ENCODE data around the gene FRS3. TPM values are rescaled to one million over a fixed set of nuclear protein-coding genes. Genes with fewer than 3 reads are reported as not detected.

Gene FRS3
- total RNA-seq, 2 donors from 2014 or later = 4.0 to 4.2 TPM

DNA sequence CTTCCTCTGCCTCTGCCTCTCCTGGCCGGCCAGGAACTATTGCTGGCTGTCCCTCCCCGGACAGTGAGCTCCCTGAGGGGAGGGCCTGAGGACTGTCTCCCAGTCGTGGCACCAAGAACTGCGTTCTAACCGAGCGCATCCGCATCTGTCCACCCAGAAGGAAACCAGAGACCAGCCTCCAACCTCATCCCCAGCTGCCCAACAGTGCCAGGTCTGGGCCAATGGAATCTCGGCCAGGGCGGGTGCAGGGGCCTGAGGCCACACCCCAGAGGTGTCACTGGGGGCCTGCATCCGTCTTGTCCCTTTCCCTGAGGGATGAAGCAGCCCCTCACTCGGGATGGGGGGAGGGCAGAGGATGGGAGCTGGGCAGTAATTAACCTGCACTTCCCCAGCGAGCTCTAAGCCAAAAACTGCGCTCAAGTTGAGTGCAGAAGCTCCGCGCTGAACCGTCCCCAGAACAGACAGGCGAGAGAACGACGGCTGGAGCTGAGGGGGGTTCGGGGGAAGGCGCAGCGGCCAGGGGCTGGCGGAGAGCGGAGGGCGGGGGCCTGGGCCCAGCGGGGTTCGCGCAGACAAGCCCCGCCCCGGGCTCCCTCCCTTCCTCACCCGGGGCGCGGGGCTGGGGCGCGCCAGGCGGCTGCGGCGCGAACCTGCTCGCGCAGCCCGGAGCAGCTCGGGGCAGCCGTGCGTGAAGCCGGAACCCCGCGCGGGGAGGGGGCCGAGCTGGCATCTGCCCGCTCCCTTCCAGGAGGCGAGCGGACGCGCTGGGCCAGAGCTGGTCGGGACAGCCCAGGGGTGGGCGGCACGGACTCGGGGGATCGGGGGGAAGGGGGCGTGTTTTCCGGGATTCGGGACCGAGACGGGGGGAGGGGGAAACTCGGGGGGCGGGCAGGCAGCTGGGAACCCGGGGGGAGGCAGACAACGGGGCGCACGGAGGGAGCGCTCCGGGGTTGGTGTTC lies 45.7 kb downstream of the FRS3 start:
- intact Hi-C loops (cut with DNase I) = no loop called here
- DNase-seq (ENCODE audit: low spot score) = peak; percentile 90

DNA sequence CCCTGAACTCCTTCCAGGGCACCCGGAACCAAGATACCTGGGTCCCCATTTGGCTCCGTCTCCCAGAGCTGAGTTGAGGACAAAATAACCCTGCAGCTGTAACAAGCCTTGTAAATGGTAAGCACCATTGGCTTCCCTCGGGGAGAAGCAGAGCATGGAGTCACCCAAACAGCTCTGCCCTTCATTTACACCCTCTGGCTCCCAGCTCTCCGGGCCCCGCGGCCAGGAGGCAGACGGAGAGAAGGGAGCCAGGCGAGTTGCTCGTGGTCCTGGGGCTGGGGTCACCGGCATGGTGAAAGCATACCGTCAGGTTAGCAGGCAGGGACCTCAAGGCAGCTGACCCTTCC lies 46.4 kb downstream of the FRS3 start:
- DNase-seq (ENCODE audit: low spot score) = no peak
- intact Hi-C loops (cut with DNase I) = no loop called here

DNA sequence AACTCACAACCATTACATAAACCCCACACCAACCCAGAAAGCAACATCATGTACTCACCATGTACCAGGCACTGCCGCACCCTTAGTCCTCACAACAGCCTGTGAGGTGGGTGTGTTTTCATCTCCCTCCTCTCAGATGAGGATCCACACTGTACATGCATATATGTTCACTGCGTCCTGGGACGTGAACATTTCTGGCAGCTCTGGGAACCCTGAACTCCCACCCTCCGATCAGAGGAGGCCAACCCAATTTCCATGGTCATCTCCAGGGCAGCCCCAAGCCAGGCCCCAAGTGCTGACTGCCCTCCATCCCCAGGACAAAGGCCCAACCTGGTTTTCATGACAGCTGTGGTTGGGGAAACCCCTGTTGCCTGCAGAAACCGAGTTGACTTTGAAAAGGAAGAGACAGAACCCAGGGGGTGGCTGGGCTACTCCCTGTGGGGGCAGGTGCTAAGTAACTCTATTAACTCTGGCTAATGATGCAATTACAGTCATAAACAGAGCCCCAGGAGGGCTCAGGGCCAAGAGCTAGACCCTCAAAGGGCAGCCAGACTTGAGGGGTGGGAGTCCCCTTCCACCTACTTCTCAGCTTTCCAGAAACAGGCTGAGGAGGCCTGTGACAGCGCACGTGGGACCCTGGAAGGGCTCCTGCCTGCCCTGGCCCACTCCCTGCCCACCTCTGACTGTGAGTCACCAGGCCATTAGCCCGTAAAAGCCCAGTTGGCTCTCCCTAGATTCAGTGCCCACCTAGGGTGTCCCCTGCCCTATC lies 46.9 kb downstream of the FRS3 start:
- intact Hi-C loops (cut with DNase I) = no loop called here

DNA sequence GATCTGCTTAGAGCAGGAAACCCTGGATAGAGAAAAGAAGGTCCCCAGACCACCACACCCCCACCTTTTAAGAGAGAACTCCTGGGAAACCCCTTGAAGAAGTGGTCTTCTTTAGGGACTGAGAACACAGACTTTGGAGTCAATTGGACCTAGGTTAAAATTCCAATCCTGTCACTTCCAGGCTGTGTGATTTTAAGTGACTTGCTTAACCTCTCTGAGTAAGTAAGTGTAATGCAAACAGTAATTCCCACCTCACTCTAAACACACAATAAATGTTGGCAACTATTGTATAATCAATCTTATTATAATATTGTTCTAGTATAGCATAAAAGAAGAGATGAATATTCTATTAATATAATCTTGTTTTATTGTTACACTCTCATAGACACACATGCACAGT lies 47.6 kb downstream of the FRS3 start:
- intact Hi-C loops (cut with DNase I) = no loop called here
- DNase-seq (ENCODE audit: low spot score) = no peak

More for the DNA sequence above, 46.9 kb downstream of the FRS3 start:
- DNase-seq (ENCODE audit: low spot score) = no peak

DNA sequence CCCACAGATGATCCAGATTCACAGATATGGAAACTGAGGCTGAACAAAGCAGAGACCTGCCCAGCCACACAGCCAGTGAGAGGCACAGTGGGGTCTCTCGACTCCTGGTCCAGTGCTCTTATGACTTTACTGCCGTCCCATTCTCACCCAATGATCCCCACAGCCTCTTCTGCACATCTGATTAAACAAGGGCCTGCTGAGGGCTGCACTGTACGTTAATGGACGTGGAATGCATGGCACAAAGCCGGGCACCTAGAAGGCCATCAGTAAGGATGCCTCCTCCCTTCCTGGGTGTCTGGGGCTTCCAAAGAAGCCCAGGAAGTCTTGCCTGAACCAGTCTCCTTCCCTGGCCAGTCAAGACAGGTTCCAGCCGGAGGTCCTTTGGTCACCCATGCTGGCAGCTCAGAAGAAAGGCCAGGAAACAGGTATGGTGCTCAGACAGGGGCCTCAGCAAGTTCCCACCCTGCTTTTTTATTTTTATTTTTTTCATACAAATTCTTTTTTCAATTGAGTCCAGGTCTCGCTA lies 48.1 kb downstream of the FRS3 start:
- intact Hi-C loops (cut with DNase I) = no loop called here
- DNase-seq (ENCODE audit: low spot score) = no peak

DNA sequence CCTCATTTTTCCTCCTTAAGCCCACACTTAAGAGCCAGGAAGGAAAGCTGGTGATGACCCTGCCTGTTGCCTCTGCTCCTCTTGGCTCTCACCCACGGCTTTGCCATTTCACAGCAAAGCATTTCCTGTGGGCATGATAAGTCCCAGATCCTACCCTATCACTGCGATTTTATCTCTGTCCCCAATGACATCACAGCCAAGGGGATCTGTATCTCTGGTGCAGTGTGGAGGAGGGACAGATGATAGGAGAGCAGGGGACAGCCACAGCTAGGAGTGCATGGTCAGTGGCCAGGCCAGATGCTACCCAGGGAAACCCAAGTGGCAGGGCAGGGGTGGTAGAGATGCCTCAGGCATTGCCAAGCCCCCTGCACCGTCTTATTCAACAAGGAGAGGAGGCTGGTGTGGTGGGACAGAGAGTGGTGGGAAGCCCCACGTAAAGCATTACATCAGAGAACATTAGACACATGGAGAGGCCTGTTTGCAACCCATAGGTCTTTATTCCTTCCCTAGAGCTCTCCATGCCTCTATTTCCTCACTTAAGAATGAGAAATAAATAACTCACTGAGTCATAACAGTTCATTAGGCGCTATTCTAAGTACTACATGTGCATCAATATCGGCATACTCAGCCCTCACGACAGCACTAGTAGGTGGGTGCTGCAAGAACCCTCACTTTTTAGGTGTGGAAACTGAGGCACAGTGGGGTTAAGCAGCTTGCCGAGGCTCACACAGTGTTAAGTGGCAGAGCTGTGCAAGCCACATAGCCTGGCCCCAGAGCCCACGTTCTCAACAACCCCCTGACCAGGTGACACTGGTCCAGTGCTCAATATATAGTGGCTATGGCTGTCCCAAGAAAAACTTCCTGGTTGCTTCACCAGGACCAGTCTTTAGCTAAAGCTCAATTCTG lies 48.9 kb downstream of the FRS3 start:
- intact Hi-C loops (cut with DNase I) = no loop called here
- DNase-seq (ENCODE audit: low spot score) = no peak

DNA sequence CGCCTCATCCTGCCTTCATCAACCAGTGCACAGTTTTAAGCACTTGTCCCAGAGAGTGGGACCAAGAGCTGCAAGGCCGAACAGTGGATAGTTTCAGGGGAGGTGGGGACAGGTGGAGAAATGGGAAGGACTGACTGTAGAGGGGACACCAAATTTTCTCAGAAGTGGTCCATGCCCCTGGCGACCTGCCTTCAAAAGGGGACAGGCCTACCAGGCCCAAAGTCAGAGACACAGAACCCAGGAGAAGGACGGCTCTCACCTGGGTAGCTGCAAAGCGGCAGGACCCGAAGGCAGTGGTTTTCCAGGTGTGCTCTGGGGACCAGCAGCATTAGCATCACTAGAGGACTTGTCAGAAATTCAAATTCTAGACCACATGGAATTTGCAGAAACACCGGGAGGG lies 50.1 kb downstream of the FRS3 start:
- intact Hi-C loops (cut with DNase I) = no loop called here
- no peak for DNase-seq (ENCODE audit: low spot score)

DNA sequence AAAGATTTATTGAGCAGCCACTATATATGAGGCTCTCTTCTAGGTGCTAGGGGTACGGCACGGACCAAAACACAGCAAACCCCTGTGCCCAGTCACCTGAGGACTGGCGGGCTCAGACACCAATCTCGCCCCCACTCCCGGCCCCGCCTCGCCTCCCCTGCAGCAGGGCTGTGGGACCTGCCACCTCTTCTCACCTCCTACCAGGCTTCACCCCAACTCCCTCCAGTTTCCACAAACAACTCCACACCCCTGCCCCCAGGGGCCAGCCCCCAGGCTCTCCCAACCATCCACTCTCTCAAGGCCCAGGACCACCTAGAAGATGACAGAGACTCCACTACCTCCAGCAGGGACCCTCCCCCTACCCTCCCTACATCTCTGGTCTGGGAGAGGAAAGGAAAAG lies 50.7 kb downstream of the FRS3 start:
- DNase-seq (ENCODE audit: low spot score) = no peak
- intact Hi-C loops (cut with DNase I) = no loop called here

DNA sequence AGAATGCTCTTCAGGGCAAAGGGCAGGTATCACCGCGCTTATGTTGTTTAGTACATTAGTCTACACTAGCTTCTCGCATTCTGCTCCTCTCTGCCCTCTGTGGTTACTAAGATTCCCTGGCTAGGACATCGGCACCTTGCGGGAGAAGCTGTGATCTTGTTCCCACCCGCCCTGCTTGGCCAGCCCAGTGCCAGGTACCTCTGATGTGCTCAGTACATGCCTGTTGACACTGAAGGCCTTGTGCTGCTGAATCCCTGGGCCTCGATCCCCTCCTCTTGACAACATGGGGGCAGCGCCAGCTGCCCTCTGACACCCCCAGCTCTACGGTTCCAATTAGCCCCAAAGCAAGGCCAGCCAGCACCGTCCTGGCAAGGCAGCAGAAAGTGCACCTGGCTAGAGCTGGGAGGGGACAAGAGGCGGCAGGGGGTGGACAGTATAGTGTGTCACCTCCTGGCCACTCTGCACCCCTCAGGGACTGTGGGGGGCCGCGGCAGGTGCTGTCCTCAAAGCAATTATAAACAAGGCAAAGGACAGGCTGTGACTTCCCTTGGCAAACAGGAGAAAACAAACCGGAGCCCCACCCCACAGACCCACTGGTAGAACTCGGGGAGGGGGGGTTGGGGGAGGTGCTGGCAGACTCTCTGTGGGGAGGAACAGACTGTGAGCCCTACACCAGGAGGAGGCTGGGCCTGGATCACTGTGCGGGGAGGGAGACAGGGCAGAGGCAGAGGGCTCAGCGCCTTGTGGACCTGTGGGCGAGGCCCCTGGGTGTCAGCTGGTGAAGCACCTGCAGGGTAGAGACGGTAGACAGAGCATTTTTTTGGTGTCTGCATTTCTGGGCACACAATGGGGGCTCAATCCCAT lies 51.4 kb downstream of the FRS3 start:
- no peak for DNase-seq (ENCODE audit: low spot score)
- intact Hi-C loops (cut with DNase I) = no loop called here

DNA sequence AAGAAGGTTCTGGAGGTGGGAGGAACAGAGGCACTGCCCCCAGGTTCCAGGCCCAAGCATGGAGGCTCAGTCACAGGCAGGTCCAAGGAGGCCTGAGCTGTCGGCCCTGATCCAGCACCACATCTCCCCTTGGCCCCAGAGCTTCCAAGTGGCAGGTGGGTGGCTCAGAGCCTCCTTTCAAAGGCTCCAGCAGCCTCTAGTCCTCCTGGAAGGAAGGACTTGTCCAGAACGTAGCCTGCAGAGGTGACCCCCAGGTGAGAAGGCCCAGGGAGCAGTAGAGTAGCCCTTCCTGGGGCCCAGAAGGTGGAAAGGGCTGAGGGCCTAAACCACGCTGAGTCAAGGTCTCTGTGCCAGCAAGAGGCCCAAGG lies 52.0 kb downstream of the FRS3 start:
- DNase-seq (ENCODE audit: low spot score) = no peak
- intact Hi-C loops (cut with DNase I) = no loop called here

DNA sequence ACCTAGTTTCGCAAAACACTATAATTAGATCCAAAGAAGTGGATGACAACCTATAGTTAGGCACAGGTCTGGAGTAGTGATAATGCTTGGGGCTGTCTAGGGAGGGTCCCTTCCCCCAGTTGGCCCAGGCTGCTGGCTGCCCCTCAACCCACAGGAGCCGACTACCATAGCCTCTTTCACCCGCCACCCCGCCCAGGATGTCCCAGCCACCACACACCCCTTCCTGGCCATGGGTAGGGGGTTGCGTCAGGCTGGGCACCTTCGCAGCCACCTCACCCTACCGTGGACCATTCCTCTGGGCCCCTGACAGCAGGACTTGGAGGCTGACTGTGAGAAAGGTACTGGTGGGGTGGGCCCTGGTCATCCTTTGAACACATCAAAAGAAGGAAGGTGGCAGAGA lies 52.8 kb downstream of the FRS3 start:
- no peak for DNase-seq (ENCODE audit: low spot score)
- intact Hi-C loops (cut with DNase I) = no loop called here

DNA sequence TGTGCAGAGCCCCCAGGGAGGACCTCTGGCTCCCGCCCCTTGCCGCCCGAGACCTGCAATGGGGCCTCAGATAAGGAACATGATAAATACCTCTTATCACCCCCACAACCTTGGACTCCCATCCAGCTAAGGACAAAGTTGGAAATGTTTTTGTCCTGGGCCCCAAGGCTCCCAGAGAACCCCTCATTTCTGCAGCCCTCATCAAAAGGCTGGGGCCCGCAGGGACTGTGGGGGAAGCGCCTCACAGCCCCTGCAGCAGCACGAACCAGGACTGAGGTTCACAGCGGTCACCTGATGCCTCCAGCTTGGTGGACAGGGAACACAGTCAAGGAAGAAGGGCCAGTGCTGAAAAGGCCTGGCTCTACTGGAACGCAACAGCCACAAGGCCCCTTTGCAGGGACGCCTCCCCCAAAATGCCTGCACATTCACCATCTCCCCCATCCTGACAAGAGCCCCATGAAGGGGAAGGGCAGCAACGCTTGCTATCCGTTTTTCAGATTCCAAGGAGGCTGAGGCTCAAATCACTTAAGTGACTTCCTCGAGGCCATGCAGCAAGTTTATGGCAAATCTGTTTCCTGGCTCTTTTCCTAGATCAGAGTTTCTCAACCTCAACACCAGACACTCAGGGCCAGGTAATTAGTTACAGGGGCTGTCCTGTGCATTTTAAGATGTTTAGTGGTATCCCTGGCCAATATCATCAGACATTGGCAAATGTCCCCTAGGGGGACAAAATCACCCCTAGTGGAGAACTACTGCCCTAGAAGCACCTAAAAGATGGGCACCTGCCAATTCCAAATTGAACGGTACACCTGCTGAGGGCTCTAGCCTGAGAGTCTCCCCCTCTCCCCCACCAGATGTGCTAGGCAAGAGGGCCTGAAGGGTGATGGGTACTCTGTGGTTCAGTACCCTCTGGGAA lies 54.9 kb downstream of the FRS3 start:
- no peak for DNase-seq (ENCODE audit: low spot score)
- intact Hi-C loops (cut with DNase I) = no loop called here

DNA sequence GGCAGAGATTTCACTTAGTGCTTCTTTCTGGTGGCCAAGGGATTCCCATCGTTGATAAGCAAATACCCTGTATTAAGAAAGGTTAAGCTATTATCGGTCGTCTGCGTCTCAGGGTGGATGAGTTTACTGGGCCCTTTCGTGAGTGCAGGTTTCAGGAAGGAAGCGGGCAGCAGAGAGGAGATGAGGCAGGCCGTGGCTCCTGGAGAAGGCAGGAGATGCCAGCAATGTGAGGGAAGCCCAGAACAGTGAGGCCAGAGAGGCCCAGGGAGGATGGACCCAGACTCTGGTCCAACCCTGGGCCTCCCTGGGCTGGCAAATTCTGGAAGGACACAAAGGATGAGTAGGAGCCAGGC lies 55.5 kb downstream of the FRS3 start:
- DNase-seq (ENCODE audit: low spot score) = no peak
- intact Hi-C loops (cut with DNase I) = no loop called here

DNA sequence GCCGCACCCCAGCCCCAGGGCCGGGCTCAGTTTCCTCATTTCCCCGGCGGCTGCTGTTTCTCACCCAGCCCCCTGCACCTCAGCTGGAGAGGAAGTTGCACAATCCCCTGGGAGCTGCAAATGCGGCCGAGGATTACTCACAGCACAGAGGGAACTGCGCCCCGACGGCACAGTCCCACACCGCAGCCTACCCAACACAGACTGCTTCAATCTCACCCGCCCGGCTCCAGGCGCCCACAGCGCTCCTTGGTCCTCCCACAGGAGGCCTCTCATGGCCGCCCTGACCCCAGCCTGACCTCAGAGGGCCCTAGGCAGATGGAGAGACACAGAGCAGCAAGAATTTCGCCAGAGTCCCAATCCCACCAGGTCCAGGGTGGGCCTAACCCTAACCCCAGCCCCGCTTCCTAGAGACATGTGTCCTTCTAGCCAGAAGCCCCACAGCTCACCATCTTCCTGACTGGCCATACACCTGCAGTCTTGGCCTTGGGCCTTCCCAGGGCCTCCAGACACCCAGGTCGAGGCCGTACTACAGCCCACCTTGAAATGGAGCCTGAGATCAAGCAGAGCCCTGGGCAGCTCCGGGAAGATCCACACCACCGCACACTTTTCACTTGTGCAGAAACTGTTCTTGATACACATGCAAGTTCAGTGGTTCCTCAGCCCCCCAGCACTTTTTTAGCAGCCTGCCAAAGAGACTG lies 56.0 kb downstream of the FRS3 start:
- peak; percentile 94 for DNase-seq (ENCODE audit: low spot score)
- intact Hi-C loops (cut with DNase I) = no loop called here

DNA sequence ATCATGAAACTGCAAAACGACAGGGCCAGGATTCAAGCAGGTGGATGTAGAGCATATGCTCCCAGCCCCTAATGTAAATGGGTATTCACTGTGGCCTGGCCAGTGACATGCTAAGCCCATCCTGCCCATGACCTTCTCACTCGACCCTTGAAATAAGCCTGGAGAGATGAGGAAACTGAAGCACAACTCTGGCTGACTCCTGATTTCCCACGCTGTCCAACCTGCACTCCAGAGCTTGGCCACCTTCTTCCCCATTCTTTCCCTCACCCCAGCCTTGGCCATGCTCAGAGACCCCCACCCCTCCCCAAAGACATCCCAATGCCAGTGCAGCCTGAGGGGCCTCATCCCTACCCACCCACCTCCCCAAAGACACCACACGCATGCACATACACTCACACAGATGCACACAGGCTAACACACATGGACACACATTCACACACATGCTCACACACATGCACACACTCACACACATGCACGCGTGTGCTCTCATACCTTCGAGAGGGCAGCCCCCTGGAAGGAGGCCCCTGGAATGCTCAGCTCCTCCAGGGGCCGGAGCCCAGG lies 56.7 kb downstream of the FRS3 start:
- intact Hi-C loops (cut with DNase I) = no loop called here
- no peak for DNase-seq (ENCODE audit: low spot score)

DNA sequence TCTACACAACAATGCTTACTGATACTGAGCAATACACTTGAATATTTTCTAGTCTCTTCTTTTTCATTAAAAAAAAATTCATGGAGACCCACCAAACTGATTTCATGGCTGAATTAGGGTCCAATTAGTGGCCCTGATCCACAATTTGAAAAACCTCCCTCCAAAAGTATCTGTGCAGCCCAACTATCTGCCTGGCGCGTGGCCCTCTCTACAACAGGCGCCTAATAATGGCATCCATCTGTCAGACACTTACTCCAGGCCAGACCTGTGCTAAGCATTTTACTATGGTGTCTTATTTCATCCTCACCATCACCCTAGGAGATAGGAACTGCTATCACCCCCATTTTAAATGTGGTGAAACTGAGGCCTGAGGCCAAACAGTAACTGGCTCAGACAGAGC lies 58.3 kb downstream of the FRS3 start:
- DNase-seq (ENCODE audit: low spot score) = no peak
- intact Hi-C loops (cut with DNase I) = no loop called here

DNA sequence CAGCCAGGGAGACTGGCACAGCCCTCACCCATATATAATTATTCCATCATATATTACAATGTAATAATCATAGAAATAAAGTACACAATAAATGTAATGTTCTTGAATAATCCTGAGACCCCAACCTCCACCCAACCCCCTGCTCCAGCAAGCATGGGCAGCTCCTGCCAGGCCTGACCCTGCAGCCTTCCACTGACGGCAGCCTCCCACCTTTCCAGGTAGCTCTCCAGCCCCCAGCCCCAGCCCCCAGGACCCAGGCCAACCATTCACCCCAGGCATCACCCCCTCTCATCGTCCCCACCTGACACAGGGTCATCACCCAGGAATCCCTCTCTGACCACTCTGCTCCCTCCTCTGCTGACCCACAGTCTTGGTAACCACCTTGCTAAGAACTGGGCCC lies 58.9 kb downstream of the FRS3 start:
- DNase-seq (ENCODE audit: low spot score) = no peak
- intact Hi-C loops (cut with DNase I) = no loop called here

Data from posterior vena cava (tissue), 2 donors.